Glutamatergic neuron (in vitro differentiated cells): ENCODE results near the gene CTSH. TPM values are rescaled to one million over a fixed set of nuclear protein-coding genes. Genes with fewer than 3 reads are reported as not detected.
"Not testable (repeated sequence)": the region's sequence is repeated elsewhere in the genome, so short reads cannot be mapped to it uniquely, and the experiment has no call there.

Source experiments
- DNase-seq: peaks from one replicate; pipeline ENCODE4 v3.0.0; 2022
- H3K27ac Mint-ChIP-seq: one replicate; pipeline ENCODE4 v1.8.0; 2020; ENCODE audit warnings: mild to moderate bottlenecking, mixed read lengths, inconsistent platforms; ENCODE audit not compliant: unreplicated experiment
- H3K27me3 Mint-ChIP-seq: one replicate; pipeline ENCODE4 v1.8.0; 2020; ENCODE audit warnings: mild to moderate bottlenecking, moderate library complexity, mixed read lengths, inconsistent platforms; ENCODE audit not compliant: unreplicated experiment
- H3K36me3 Mint-ChIP-seq: one replicate; pipeline ENCODE4 v1.8.0; 2020; ENCODE audit warnings: mild to moderate bottlenecking, mixed read lengths, inconsistent platforms; ENCODE audit not compliant: unreplicated experiment
- H3K4me1 Mint-ChIP-seq: one replicate; pipeline ENCODE4 v1.8.0; 2020; ENCODE audit warnings: mild to moderate bottlenecking, low read depth, mixed read lengths, inconsistent platforms; ENCODE audit not compliant: unreplicated experiment
- H3K4me3 Mint-ChIP-seq: one replicate; pipeline ENCODE4 v1.8.0; 2020; ENCODE audit warnings: mild to moderate bottlenecking, mixed read lengths, inconsistent platforms; ENCODE audit not compliant: unreplicated experiment
- H3K9me3 Mint-ChIP-seq: one replicate; pipeline ENCODE4 v1.8.0; 2020; ENCODE audit warnings: mild to moderate bottlenecking, moderate library complexity, mixed read lengths, inconsistent platforms; ENCODE audit not compliant: unreplicated experiment
- total RNA-seq: library from RNA; stranded (reverse); fragmentation: NEBNext Ultra II Directional; extraction: Animal tissue kit (Norgen Biotek cat#: 25700); gene quantifications from one replicate; pipeline ENCODE4 v1.2.1, GENCODE V29; 2021; ENCODE audit not compliant: unreplicated experiment
- TF ChIP-seq, protein P1 (sequence below): fragments of 200-600 bp; sonication (generic); IDR thresholded peaks from one replicate; pipeline ENCODE4 v1.5.0; 2021; ENCODE audit not compliant: partially characterized antibody, unreplicated experiment

CTSH gene
- total RNA-seq, 1 donor from 2014 or later = not detected

DNA sequence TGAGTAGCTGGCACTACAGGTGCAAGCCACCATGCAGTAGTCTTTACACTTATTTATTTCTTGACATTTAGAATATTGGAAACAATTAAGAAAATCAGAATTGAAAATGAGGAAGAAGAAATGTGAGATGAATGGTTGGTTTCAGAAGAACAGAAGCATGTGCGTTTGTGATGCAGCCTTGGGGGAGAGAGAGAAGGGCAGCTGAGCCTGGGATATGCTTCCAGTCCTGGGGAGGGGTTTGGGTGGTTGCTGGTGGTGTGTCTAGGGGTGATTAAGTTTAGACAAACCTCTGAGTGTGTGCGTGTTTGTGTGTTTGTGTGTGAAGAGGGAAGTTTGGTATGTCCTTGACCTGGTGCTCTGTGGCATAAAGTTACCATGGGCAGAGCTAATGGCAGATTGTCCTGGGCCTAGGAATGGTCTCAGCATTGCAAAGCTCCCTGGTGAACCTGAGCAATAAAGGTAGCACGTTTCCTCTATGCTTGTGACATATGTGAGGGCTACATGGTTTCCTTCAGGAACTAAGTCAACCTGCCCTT lies 35.6 kb downstream of the CTSH start:
- Mint-ChIP-seq H3K36me3 (no peaks in the 10 kb centered on the region), H3K27ac (peak overlapping the region; percentile 21), H3K27me3 (peaks cover 2% of the 10 kb centered on the region), H3K4me3 (no peak overlapping the region), H3K4me1 (peaks cover 21% of the 10 kb centered on the region), H3K9me3 (peaks cover 4% of the 10 kb centered on the region)
- TF ChIP-seq, protein P1, sequence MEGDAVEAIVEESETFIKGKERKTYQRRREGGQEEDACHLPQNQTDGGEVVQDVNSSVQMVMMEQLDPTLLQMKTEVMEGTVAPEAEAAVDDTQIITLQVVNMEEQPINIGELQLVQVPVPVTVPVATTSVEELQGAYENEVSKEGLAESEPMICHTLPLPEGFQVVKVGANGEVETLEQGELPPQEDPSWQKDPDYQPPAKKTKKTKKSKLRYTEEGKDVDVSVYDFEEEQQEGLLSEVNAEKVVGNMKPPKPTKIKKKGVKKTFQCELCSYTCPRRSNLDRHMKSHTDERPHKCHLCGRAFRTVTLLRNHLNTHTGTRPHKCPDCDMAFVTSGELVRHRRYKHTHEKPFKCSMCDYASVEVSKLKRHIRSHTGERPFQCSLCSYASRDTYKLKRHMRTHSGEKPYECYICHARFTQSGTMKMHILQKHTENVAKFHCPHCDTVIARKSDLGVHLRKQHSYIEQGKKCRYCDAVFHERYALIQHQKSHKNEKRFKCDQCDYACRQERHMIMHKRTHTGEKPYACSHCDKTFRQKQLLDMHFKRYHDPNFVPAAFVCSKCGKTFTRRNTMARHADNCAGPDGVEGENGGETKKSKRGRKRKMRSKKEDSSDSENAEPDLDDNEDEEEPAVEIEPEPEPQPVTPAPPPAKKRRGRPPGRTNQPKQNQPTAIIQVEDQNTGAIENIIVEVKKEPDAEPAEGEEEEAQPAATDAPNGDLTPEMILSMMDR = no peak
- no peak for DNase-seq

DNA sequence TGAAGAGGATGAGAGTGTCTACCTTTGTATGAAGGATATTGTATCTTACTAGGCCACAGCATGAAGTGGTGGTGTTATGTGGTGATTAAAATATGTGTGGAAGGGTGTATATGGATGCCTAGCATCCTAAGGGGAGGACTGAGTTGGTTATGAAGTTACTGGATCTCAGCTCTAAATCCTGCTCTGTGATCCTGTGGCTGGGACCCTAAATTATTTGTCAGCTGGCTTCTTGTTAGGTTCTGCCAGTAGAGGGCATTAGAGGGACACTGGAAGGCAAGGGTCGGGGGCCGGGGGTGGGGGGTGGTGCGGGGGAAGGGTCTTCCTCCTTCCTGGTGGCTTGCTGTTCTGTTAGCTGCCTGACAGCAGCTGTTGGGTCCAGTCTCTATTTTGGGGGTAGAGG lies 37.3 kb downstream of the CTSH start:
- peak overlapping the region; percentile 12 for H3K27ac Mint-ChIP-seq
- H3K27me3 Mint-ChIP-seq = peaks cover 2% of the 10 kb centered on the region
- H3K36me3 Mint-ChIP-seq = no peaks in the 10 kb centered on the region

DNA sequence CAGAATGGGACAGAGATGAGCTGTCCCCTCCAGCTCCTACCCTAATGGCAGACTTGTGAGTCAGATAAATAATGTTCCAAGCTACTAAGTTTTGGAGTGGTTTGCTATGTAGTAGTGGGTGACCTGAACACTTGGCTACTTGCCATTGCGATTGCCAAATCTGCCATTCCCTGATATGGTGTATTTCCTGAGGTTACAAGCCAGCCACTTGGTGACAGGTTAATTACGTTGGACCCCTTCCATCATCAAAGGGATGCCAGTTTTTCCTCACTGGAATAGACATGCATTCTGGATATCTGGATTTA lies 38.6 kb downstream of the CTSH start:
- peaks cover 5% of the 10 kb centered on the region for H3K27me3 Mint-ChIP-seq

More for the DNA sequence above, 37.3 kb downstream of the CTSH start:
- DNase-seq = no peak
- H3K9me3 Mint-ChIP-seq = peaks cover 4% of the 10 kb centered on the region
- no peak overlapping the region for H3K4me3 Mint-ChIP-seq
- H3K4me1 Mint-ChIP-seq = peaks cover 17% of the 10 kb centered on the region
- TF ChIP-seq, protein P1 = peak; percentile 36

DNA sequence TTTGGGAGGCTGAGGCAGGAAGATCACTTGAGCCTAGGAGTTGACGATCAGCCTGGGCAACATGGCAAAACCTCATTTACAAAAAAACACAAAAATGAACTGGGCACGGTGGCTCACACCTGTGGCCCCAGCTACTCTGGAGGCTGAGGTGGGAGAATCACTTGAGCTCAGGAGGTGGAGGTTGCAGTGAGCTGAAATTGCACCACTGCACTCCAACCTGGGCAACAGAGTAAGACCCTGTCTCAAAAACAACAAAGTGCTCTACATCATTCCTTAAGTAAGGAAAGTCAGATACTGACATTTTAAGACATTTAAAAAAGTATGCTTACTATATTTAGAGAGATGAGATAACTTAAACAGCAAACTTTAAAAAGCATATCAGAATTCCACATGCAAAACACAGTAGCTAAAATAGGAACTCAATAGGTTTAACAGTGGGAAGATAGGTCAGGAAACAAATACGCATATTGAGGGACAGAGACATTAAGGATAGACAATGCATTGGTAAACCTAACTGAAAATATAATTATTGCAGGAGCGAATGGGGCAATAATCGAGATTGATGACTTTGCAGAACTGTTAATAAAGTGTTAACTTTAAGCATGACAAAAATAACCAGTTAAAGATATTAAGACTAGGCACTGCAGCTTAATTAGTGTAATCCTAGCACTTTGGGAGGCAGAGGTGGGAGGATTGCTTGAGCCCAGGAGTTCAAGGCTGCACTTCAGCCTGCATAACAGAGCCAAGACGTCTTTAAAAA lies 40.1 kb downstream of the CTSH start:
- TF ChIP-seq, protein P1 = no peak
- H3K4me3 Mint-ChIP-seq = no peak overlapping the region
- DNase-seq = no peak
- peaks cover 5% of the 10 kb centered on the region for H3K27me3 Mint-ChIP-seq
- H3K9me3 Mint-ChIP-seq = peaks cover 7% of the 10 kb centered on the region
- no peak overlapping the region for H3K27ac Mint-ChIP-seq
- H3K36me3 Mint-ChIP-seq = no peaks in the 10 kb centered on the region
- H3K4me1 Mint-ChIP-seq = peaks cover 11% of the 10 kb centered on the region

More for the DNA sequence above, 38.6 kb downstream of the CTSH start:
- DNase-seq = no peak
- H3K27ac Mint-ChIP-seq = no peak overlapping the region
- peaks cover 7% of the 10 kb centered on the region for H3K9me3 Mint-ChIP-seq
- TF ChIP-seq, protein P1 = no peak
- H3K4me3 Mint-ChIP-seq = no peak overlapping the region
- no peaks in the 10 kb centered on the region for H3K36me3 Mint-ChIP-seq
- H3K4me1 Mint-ChIP-seq = peaks cover 16% of the 10 kb centered on the region

DNA sequence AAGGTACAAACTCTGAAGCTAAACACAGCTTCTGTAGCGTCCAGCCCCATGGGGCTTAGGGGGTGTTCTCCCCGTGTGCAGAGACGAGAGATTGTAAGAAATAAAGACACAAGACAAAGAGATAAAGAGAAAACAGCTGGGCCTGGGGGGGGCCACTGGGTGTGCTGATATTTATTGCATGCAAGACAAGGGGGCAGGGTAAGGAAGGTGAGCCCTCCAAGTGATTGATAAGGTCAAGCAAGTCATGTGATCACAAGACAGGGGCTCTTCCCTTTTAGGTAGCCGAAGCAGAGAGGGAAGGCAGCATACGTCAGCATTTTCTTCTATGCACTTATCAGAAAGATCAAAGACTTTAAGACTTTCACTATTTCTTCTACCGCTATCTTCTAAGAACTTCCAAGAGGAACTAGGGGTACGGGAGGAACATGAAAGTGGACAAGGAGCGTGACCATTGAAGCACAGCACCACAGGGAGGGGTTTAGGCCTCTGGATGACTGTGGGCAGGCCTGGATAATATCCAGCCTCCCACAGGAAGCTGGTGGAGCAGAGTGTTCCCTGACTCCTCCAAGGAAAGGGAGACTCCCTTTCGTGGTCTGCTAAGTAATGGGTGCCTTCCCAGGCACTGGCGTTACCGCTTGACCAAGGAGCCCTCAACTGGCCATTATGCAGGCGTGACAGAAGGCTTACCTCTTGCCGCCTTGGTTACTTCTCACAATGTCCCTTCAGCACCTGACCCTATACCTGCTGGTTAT lies 42.4 kb downstream of the CTSH start:
- not testable (repeated sequence) for DNase-seq, H3K4me1 Mint-ChIP-seq, H3K36me3 Mint-ChIP-seq, H3K4me3 Mint-ChIP-seq, H3K9me3 Mint-ChIP-seq, H3K27me3 Mint-ChIP-seq
- peak overlapping the region; percentile 64 for H3K27ac Mint-ChIP-seq

DNA sequence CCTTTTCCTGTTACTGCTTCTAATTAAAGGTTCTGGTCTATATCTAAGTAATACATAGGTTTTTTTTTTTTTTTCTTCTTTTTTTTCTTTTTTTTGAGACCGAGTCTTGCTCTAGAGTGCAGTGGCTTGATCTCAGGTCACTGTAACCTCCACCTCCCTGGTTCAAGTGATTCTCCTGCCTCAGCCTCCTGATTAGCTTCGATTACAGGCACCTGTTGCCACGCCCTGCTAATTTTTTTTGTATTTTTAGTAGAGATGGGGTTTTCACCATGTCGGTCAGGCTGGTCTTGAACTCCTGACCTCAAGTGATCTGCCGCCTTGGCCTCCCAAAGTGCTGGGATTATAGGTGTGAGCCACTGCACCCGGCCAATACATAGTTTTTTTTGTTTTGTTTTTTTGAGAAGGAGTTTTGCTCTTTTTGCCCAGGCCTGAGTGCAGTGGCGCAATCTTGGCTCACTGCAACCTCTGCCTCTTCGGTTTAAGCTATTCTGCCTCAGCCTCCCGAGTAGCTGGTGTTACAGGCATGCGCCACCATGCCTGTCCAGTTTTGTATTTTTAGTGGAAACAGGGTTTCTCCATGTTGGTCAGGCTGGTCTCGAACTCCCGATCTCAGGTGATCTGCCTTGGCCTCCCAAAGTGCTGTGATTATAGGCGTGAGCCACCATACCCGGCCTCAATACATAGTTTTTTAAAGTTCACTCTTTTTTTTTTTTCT lies 43.9 kb downstream of the CTSH start:
- not testable (repeated sequence) for DNase-seq, H3K4me3 Mint-ChIP-seq, H3K4me1 Mint-ChIP-seq, H3K36me3 Mint-ChIP-seq, H3K27ac Mint-ChIP-seq, H3K27me3 Mint-ChIP-seq, H3K9me3 Mint-ChIP-seq
